ENCODE data around the gene UBC. TPM values are rescaled to one million over a fixed set of nuclear protein-coding genes. Genes with fewer than 3 reads are reported as not detected.

The UBC gene
- polyA plus RNA-seq, 1 experiment, result 1,376 TPM

GRCh38 chr12:124953689-124954405, 39.4 kb upstream of the UBC start:
- Histone ChIP-seq H3K4me3 (ENCODE audit: low read depth, low read length) (no peak overlapping the region), H3K27ac (ENCODE audit: low read depth, low read length) (no peak overlapping the region), H3K9me3 (ENCODE audit: control insufficient read depth, insufficient read depth, low read length) (no peaks in the 10 kb centered on the region), H3K27me3 (ENCODE audit: control insufficient read depth, insufficient read depth, low read length) (no peaks in the 10 kb centered on the region)
- DNase-seq (ENCODE audit: low read depth, low spot score), result no peak
- CTCF ChIA-PET, result interaction anchor here (2.4 kb wide), 1 partner anchor 13 kb away, joined by 14 read pairs; no protein-coding TSS in a partner anchor
- POLR2A ChIA-PET, result no interaction called here
- TF ChIP-seq CTCF (IDR thresholded peaks at IDR 0.05; ENCODE audit: low read depth, low read length), result no peak

GRCh38 chr12:124952801-124953200, 38.4 kb upstream of the UBC start:
- no peak for DNase-seq (ENCODE audit: low read depth, low spot score)
- ChIA-PET POLR2A (no interaction called here), CTCF (no interaction called here)
- Histone ChIP-seq H3K9me3 (ENCODE audit: control insufficient read depth, insufficient read depth, low read length) (no peaks in the 10 kb centered on the region), H3K27ac (ENCODE audit: low read depth, low read length) (no peak overlapping the region), H3K27me3 (ENCODE audit: control insufficient read depth, insufficient read depth, low read length) (no peaks in the 10 kb centered on the region), H3K4me3 (ENCODE audit: low read depth, low read length) (no peak overlapping the region)
- no peak for TF ChIP-seq CTCF (IDR thresholded peaks at IDR 0.05; ENCODE audit: low read depth, low read length)

GRCh38 chr12:124952295-124952694, 37.8 kb upstream of the UBC start:
- H3K27me3 ChIP-seq (ENCODE audit: control insufficient read depth, insufficient read depth, low read length), result no peaks in the 10 kb centered on the region
- ChIA-PET POLR2A (no interaction called here), CTCF (interaction anchor here (1.0 kb wide), 1 partner anchor 12 kb away, joined by 3 read pairs; no protein-coding TSS in a partner anchor)
- no peak for TF ChIP-seq CTCF (IDR thresholded peaks at IDR 0.05; ENCODE audit: low read depth, low read length)
- no peak for DNase-seq (ENCODE audit: low read depth, low spot score)
- H3K4me3 ChIP-seq (ENCODE audit: low read depth, low read length), result no peak overlapping the region
- H3K9me3 ChIP-seq (ENCODE audit: control insufficient read depth, insufficient read depth, low read length), result no peaks in the 10 kb centered on the region
- H3K27ac ChIP-seq (ENCODE audit: low read depth, low read length), result no peak overlapping the region

- no peak for TF ChIP-seq CTCF (IDR thresholded peaks at IDR 0.05; ENCODE audit: low read depth, low read length)
- ChIA-PET POLR2A (no interaction called here), CTCF (interaction anchor here (0.7 to 0.9 kb wide), 2 partner anchors 8 to 9 kb away, joined by 5 to 6 read pairs; no protein-coding TSS in a partner anchor)
- H3K4me3 ChIP-seq (ENCODE audit: low read depth, low read length), result no peak overlapping the region
- no peaks in the 10 kb centered on the region for H3K9me3 ChIP-seq (ENCODE audit: control insufficient read depth, insufficient read depth, low read length)
- H3K27me3 ChIP-seq (ENCODE audit: control insufficient read depth, insufficient read depth, low read length), result no peaks in the 10 kb centered on the region
- DNase-seq (ENCODE audit: low read depth, low spot score), result no peak
- no peak overlapping the region for H3K27ac ChIP-seq (ENCODE audit: low read depth, low read length)
These were observed 35.6 kb upstream of the UBC start for GRCh38 chr12:124949779-124950728.

- Histone ChIP-seq H3K27me3 (ENCODE audit: control insufficient read depth, insufficient read depth, low read length) (no peaks in the 10 kb centered on the region), H3K4me3 (ENCODE audit: low read depth, low read length) (no peak overlapping the region), H3K9me3 (ENCODE audit: control insufficient read depth, insufficient read depth, low read length) (no peaks in the 10 kb centered on the region), H3K27ac (ENCODE audit: low read depth, low read length) (no peak overlapping the region)
- TF ChIP-seq CTCF (IDR thresholded peaks at IDR 0.05; ENCODE audit: low read depth, low read length), result no peak
- ChIA-PET POLR2A (no interaction called here), CTCF (no interaction called here)
- no peak for DNase-seq (ENCODE audit: low read depth, low spot score)
These were observed 34.6 kb upstream of the UBC start for GRCh38 chr12:124949066-124949465.

Measured in AG04450 (cell line).